D721Med (cell line): ENCODE measurements around the gene DBNDD2.
A peak's percentile ranks its signal among the peaks of the same experiment; 100 is the strongest.

Experiments used
- DNase-seq: peaks from one replicate; pipeline ENCODE4 v3.0.0; 2011; ENCODE audit warnings: low spot score; ENCODE audit not compliant: insufficient read length
- FAIRE-seq: peaks from 2 replicates; lab custom pipeline; 2011; peaks lifted over from hg19 to GRCh38; lab: Jason Lieb, UNC
- TF ChIP-seq, protein P1 (sequence below): IDR thresholded peaks from 2 replicates; pipeline ENCODE4 v1.5.1; 2012; ENCODE audit warnings: mild to moderate bottlenecking, control low read depth; ENCODE audit not compliant: insufficient read depth; ENCODE audit errors: missing control alignments

DBNDD2 gene

DNA sequence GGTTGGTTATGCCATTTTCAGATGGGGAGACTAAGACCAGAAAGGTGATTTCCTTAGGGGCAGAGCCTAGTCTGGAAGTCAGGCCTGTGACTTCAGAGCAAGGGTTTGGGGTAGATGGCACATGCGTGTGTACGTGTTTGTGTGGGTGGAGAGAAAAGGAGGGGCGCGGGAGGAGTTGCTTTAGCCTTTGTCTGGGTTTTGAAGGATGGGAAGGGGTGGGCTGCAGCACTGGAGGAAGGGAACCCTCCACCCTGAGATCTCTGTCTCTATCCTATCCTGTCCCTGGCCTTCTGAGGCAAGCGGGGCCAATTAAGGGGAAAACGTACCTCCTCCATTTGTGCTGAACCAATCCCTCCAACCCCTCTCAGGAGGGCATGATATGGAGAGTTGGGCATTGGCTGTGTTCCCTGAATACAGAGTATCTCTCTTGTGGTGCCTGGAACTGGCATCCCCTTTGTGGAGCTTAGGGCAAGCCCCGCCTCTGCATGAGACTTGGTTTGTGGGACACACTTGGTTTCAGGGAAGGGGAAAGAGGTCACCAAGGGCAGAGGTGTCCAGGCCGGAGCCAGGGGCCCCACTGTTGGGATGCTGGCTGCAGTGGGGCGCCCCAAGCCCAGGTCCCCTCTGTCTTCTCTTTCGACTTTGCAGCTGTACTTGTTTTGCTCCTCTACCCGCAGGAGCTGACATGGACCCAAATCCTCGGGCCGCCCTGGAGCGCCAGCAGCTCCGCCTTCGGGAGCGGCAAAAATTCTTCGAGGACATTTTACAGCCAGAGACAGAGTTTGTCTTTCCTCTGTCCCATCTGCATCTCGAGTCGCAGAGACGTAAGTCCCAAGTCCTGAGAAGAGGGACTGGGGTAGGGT, at the start of gene DBNDD2:
Gene DBNDD2 (plus strand): TSS at position 507 of the 863 bp plus-strand sequence. CDS start 179 bp downstream, at position 686.
- FAIRE-seq (no peak), DNase-seq (no peak)
- TF ChIP-seq, protein P1, sequence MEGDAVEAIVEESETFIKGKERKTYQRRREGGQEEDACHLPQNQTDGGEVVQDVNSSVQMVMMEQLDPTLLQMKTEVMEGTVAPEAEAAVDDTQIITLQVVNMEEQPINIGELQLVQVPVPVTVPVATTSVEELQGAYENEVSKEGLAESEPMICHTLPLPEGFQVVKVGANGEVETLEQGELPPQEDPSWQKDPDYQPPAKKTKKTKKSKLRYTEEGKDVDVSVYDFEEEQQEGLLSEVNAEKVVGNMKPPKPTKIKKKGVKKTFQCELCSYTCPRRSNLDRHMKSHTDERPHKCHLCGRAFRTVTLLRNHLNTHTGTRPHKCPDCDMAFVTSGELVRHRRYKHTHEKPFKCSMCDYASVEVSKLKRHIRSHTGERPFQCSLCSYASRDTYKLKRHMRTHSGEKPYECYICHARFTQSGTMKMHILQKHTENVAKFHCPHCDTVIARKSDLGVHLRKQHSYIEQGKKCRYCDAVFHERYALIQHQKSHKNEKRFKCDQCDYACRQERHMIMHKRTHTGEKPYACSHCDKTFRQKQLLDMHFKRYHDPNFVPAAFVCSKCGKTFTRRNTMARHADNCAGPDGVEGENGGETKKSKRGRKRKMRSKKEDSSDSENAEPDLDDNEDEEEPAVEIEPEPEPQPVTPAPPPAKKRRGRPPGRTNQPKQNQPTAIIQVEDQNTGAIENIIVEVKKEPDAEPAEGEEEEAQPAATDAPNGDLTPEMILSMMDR: no peak

DNA sequence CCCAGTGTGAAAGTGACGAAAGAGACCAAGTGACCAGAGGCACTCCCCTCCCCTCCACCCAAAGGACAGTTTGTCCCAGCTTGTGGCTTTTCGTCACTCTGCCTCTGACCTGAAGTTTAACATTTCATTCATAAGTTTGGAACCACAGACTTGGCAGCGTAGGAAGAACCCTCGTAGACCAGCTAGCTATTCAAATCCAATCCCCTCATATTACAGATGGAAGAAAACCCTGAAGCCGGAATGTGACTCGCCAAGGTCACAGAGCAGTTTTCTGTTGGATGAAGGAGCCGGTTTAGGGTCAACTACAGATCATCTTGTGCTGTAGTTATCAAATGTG, 49.1 kb upstream of the DBNDD2 start:
- FAIRE-seq (no peak), DNase-seq (no peak)
- TF ChIP-seq, protein P1: no peak

DNA sequence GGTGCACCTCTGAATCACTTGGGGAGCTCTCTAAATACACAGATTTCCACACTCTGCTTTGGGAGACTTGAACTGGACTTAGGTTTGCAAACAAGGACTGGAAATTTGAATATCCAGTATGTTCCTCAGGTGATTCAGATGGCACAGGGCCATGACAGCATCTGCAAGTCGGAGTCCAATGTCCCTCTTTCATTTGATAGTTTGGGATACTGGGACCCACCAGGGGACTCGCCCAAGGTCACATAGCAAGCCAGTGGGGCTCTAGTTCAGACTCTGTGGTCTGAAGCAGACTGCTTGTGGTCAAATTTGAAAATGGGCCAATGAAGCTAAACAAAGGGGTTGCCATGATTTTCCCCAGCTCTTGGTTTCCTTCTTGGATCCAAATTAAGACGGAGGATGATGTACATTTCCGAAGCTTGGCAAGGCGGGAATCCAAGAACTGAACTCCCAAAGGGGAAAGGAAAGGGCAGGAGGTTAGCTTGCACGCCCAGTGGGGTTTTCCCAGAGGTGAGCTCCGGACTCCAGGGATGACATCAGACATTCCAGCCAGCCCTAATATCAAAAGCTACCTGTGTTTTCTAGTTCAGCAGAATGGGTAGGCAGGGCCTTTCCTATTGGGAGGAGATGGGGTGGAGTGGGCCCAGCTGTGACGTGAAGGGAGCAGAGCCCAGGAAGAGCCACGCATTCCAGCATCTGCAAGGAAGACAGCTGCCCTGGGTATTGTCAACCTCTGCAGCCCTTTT, 48.5 kb upstream of the DBNDD2 start:
- TF ChIP-seq, protein P1: no peak
- FAIRE-seq (no peak), DNase-seq (no peak)

DNA sequence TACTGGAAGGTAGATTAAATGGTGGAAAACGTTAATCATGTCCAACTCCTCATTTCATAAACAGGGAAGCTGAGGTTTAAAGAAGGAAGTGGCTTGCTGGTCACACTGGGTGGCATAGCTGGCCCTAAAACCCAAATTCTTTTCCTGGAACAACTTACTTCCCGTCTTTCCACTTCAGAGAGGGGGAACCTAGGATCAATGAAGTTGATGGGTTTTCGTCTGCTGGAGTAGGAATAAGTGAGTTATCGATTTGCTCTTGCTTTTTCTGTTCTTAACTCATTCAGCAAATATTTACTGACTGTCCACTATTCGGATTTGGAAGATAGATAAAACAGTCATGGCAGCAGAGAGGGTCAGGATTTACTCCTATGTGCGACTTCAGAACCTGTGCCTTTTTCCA, 46.3 kb upstream of the DBNDD2 start:
- TF ChIP-seq, protein P1: no peak
- DNase-seq (no peak), FAIRE-seq (no peak)

DNA sequence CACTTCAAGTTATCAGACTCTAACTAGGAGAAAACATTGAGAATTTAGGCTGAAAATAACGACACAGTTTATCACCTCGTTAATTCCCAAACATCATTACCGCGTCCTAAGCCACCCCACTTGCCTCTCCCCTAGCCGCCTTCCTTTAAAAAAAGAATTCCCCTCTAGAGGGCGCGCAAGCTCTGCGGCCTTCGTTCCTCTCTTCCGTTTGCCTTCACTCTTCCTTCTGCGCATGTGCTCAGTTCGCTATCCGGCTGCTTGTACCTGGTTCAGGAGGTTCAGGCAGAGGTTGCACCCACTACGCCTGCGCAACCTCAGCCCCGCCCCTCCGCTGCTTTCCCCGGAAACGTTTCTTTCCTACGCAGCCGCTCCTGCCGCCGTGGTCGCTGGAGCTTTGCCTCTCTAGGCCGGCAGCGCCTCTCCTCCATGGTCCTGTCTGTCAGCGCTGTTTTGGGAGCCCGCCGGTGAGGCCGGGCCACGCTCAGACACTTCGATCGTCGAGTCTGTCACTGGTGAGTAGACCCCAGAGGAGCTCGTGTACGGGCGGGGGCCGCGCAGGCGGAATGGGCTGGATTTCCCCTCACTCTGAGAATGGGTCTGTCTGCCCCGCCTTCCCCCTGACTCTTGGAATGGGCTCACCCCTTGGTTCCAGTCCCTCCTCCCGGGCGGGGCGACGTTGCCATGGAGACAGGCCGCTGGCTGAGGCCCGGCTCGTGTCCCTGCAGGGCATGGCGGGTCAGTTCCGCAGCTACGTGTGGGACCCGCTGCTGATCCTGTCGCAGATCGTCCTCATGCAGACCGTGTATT, 45.1 kb upstream of the DBNDD2 start, which contains the start of gene SYS1:
Gene SYS1 (plus strand): TSS at position 353 of the 807 bp plus-strand sequence. CDS start 376 bp downstream, at position 729.
- FAIRE-seq (no peak), DNase-seq (peak; percentile 87)
- TF ChIP-seq, protein P1: peak; percentile 96

DNA sequence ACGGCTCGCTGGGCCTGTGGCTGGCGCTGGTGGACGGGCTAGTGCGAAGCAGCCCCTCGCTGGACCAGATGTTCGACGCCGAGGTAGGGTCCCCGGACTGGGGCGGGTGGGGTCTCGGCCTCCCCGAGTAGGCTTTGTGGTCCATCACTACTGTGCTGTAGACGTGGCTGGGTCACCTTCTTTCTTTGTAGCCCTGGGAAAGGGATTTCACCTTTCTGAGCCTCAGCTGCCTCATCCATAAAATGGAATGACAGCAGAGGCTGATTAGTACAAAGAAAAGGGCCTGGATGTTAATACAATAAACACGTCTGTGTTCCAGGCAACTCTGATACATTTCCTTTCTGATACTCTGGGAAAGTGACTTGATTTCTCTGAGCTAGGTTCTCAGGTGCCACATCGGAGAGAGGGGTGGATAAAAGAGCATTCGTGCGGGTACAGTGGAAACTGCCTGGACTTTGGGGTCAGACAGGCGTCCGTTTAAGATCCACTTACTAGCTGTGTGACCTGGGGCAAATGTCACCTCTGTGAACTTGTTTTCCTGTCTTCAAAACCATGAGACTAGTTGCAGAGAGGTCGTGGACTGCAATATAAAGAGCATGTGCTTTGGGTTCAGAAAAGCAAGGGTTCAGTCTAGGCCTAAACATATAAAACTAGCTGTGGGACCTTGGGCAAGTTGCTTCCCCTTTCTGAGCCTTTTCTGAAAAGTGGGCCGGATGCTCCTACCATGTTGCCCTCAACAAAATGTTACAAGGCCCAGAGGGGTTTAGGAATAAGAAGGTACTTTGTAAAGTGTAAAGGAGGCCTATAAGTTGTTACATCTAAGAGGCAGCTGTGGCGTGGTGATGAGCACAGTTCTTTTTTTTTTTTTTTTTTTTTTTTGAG, 44.2 kb upstream of the DBNDD2 start:
- DNase-seq (no peak), FAIRE-seq (no peak)
- TF ChIP-seq, protein P1: no peak
